SIG-M5 (cell line): ENCODE measurements around the gene DGUOK.

ENCODE experiments used
- DNase-seq: peaks from one replicate; lab custom pipeline; 2025; lab: John Stamatoyannopoulos, UW

Gene DGUOK

DNA sequence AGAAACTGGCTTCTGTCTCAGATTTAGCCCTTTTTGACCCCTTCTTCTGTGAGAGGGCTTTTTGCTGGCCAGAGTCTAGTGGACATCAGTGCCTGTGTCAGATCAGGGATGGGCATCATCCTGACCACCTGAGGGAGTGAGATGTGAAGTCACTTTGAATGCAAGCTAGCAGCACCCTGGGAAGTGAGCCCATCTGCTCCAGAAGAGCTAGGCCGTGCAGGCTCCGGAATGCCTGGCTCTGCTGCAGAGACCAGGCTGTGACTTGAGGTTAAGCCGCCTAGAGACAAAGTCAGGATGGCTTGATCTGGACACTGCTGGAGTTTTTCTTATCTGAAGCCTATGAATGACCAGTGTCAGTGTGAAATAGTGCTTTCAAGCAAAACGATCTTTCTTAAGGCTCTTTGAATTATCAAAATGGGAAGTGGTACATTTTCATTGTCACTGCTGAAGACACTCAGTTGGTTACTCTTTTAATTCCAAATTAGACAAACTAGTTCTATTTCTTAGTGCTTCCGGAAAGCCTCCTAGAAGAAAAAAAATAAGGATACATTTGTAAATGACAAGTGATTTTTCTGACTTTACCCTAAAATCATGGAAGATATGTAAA lies 20.8 kb downstream of the DGUOK start:
- no peak for DNase-seq

DNA sequence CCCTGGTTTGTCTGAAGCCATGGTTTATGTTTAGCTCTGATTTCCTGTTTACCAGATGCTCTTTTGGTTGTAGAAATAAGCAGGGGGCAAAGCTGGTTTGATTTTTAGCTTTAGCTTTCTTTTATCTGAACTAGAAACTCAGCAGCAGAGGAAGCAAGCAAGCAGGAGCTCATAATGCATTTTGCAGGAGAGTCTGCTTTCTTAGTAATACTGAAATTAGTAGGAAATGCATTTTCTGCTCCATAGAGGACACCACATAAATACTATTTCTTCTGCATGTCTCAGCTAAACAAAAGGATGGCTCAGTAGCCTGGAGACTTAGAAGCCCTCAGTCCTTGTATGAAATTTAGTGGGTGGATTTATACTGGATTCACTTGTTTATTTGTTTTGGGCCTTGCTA lies 23.1 kb downstream of the DGUOK start:
- DNase-seq: no peak

DNA sequence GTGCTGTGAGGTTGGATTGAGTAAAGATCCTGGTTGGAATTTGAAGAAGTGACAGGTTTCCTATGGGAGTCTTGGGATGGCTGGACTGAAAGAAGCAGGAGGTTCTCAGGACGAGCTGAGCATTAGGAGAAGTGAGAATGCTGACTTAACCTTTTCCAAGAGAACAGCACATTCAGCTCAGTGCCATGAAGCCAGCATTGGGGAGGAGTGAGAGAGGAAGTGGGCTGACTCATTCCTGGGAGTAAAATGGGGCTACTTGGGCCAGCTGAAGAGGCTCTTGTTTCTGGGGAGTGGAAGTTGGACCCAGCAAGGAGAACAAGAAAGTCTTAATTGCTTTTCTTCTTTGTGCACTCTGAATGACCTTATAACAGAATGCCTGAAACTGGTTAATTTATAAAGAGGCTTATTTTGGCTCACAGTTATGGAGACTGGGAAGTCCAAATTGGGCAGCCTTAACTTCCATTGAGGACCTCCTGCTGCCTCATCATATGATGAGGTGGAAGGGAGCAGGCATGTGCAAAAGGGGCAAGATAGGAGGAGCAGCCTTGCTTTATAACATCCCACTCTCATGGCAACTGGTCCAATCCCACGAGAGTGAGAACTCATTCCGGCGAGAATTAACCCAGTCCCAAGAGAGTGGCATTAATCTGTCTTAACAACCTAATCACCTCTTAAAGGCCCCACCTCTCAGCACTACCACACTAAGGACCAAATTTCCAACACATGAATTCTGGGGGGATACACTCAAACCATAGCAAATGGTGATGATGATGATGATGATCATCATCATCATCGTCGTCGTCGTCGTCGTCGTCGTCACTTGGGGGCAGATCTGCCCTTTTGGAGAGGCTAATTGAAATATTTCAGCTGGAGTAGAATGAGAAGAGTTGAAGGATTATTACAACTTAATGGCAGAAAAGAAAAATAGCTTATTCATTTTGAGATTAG lies 26.1 kb downstream of the DGUOK start:
- DNase-seq: no peak

- DNase-seq: no peak
Measured at GRCh38 chr2:73956218-73956865, 29.7 kb downstream of the DGUOK start.

DNA sequence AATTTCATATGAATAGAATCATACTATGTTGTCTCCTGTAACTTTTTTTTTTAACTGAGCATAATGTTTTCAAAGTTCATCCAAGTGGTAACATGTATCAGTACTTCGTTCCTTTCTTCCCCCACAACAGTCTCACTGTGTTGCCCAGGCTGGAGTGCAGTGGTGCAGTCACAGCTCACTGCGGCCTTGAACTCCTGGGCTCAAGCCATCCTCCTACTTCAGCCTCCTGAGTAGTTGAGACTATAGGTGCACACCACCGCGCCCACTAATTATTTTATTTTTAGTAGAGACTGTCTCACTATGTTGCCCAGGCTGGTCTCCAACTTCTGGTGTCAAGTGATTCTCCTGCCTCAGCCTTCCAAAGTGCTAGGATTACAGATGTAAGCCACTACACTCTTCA lies 34.6 kb downstream of the DGUOK start:
- DNase-seq: no peak

DNA sequence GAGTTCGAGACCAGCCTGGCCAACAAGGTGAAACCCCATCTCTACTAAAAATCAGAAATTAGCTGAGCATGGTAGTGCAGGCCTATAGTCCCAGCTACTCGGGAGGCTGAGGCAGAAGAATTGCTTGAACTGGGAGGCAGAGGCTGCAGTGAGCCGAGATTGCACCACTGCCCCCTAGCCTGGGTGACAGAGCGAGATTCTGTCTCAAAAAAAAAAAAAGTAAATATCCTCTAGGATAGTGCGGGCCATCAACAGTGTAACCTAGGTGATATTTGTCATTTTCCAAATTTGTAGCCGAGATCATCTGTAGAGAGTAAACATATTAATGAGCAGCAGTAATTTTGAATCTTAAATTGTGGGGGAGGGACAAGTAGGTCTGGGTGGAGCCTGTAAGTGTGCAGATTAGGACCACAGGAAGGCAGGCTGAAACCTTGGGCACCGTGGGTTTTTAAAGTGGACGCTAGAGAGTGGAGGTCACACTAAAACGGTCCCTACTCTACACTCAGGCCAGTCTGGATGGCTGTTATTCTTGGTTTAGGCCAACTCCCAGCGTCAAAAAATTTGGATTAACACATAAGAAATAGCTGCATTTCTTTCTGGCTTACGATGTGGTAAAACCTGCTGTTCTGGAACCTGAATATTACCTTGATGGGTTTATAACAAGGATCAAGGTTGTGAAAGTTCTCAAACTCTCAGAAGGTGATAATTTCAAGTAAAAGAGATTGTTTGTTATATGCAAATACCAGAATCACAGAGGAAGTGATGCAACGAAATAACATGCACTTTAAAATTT lies 35.3 kb downstream of the DGUOK start:
- DNase-seq: no peak

DNA sequence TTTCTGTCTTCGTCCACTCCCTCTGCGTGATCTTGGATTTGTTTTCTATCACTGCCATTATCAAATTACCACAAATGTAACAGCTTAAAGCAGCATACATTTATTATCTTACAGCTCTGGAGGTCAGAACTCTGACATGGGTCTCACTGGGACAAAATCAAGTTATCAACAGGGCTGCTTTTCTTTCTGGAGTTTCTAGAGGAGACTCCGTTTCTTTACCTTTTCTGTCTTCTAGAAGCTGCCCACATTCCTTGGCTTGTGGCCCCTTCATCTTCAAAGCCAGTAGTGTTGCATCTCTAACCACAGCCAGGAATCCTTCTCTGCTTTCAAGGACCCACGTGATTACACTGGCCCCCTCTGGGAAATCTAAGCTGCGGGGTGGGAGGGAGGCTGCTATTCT lies 36.1 kb downstream of the DGUOK start:
- DNase-seq: no peak

- DNase-seq: no peak
Measured at GRCh38 chr2:73963385-73964120, 36.9 kb downstream of the DGUOK start.

DNA sequence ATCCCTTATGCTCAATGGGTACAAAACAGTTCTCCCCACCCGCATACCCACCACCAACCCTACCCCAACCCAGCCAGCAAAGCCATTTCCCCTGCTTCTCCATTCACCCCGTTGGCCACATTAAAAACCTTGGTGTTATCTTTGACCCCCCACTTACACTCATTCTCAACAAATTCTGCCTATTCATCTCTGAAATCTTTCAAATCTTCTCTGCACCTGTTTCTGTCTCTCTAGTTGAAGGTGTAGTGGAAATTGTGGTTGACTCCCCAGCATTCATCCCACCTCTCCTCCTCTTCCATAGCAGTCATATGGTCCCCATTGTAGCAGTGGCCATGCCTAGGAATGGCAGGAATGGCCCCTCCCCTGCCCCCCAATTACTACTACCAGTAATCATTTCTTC lies 37.5 kb downstream of the DGUOK start:
- DNase-seq: no peak

DNA sequence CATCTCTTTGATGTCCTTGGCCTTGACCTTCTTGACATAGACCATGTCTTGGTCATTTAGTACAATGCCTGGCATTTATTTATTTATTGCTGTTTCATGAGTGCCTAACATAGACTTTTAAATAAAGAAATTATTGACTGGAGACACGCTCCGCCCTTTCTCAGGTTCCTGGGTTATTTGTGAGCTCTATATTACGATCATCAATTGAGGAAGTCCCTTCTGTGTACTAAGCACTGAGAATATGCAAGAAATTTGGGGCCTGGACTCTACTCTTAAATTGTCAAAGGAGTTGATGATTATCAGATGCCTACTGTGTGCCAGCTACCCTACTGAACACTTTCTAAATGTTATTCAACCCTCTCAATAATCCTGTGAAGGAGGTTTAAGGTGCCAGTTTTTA lies 38.4 kb downstream of the DGUOK start:
- no peak for DNase-seq

DNA sequence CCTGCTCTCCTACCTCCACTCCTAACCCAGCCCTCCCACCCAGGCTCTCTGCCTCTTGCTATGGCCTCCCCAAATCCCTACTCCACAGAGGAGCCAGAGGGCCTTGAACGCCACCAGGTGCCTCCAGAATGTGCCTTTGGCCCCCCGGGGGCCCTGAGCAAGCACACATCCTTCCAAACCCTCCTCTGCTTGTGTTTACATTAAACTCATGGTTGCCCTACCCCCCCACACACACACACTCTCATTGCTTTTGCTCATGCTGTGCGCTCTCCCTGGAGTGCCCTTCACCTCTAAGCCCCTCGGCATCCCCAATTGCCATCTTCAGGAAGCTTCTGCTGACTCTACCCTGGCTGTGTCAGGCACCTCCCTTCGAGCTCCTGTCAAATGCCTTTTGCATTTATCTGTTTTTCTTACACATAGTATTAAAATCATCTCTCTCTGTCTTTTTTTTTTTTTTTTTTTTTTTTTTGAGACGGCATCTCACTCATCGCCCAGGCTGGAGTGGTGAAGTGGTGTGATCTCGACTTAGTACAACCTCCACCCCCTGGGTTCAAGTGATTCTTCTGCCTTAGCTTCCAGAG lies 41.8 kb downstream of the DGUOK start:
- no peak for DNase-seq

- no peak for DNase-seq
Measured at GRCh38 chr2:73969356-73969755, 42.7 kb downstream of the DGUOK start.

- no peak for DNase-seq
Measured at GRCh38 chr2:73970141-73970803, 43.6 kb downstream of the DGUOK start.

DNA sequence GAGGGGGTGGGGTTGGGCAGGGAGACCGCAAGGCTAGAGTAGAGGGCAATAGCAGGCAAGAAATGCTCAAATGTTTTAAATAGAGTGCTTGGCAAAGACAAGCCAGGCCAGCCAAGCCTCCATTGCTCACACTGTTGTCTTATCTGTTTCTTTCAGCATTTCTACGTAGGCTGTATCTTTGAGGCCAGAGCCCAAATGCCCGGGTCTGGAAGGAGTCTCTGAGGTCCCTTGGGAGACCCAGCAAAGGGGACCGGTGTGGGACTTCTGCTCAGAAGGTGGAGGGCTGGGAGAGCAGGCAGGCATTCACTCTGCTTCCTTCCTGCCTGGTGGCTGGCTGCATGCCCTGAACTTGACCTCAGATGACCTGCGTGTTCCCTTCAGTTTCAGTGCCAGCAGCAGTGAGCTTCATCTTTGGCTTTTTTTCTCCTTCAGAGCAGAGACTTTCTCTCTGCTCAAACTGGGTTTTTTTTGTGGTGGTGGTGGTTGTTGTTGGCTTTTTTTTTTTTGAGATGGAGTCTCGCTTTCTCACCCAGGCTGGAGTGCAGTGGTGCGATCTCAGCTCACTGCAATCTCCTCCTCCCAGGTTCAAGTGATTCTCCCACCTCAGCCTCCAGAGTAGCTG lies 44.3 kb downstream of the DGUOK start:
- DNase-seq: no peak

GRCh38 chr2:73971722-73972121 lies 45.0 kb downstream of the DGUOK start:
- DNase-seq: no peak

DNA sequence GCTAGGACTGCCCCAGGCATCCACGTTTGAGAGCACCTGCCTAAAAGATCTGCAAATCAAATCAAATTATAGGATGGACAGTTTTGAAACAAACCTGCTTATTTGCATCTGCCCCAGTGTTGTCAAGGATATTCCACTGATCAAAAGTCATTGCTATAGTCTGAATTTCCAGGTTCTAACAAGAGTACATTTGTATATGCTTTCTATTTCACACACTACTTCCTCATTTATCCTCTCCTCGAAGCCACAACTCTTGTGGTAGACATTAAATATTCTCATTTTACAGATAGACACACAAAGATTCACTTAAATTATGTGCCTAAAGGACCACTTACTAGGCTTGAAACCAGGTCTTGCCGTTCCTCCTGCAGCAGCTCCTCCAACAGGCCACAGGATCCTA lies 46.2 kb downstream of the DGUOK start:
- DNase-seq: peak; percentile 34

- DNase-seq: no peak
Measured at GRCh38 chr2:73975731-73976130, 49.1 kb downstream of the DGUOK start.

DNA sequence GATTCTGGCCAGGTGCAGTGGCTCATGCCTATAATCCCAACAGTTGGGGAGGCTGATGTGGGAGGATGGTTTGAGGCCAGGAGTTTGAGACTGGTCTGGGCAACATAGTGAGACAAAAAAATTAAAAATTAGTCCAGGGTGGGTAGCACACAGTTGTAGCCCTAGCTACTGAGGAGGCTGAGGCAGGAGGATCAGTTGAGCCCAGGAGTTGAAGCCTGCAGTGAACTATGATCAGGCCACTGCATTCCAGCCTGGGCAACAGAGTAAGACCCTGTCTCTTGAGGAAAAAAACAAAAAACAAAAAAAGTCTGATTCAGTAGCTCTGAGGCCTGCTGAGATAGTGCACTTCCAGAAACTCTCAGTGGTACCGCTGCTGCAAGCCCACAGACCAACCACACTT lies 50.1 kb downstream of the DGUOK start:
- DNase-seq: no peak

DNA sequence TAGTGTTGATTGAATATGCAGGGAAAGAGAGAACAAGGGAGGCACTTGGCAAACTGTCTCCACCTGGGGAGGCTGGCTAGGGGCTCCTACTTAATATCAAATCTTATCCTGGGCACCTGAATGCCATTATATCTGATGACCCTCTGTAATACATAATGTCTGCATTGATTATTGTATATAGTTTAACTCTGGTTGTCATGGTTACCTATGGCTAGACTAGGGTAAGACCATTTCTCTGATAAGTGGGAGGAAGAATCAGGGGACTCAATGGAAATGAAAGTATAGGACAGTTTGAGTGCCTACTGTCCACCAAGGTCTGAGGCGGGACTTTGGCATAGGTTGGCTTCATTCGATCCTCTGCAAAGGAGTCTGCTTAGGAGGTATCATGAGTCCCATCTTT lies 50.8 kb downstream of the DGUOK start:
- no peak for DNase-seq

- no peak for DNase-seq
Measured at GRCh38 chr2:73979021-73979420, 52.3 kb downstream of the DGUOK start.
